HEK293 (cell line): ENCODE measurements around the gene CBR4.

ENCODE experiments used
- CTCF ChIA-PET: fragments of 350-600 bp; formaldehyde crosslinking; extraction: SDS; loops from one replicate; lab custom pipeline; 2021; ENCODE audit warnings: antibody characterized with exemption; lab: Yijun Ruan, JAX
- POLR2A ChIA-PET: fragments of 300-600 bp; formaldehyde crosslinking; extraction: SDS; loops from one replicate; lab custom pipeline; 2020; ENCODE audit warnings: antibody characterized with exemption, inconsistent platforms; lab: Yijun Ruan, JAX
- H3K27ac ChIP-seq: fragments of 200-500 bp; sonication (Bioruptor generic); 2 replicates; pipeline ENCODE4 v1.5.1; 2014; ENCODE audit warnings: low read depth, low read length, control low read depth, inconsistent platforms; ENCODE audit errors: extremely low read depth
- H3K36me3 ChIP-seq, 2 experiments: fragments of 200-500 bp in 1 of 2; sonication (Bioruptor generic) in 1 of 2; 1 replicate in 1 of 2; 2 replicates in 1 of 2; pipeline ENCODE4 v1.5.1; 2014 to 2017; ENCODE audit warnings: inconsistent platforms in 2 of 2, low read length in 2 of 2; ENCODE audit not compliant: control insufficient read depth in 2 of 2, insufficient read depth in 1 of 2
- H3K4me1 ChIP-seq: fragments of 200-500 bp; sonication (Bioruptor generic); 2 replicates; pipeline ENCODE4 v1.5.1; 2014; ENCODE audit warnings: mild to moderate bottlenecking, low read length, inconsistent platforms; ENCODE audit not compliant: control insufficient read depth, insufficient read depth
- H3K4me3 ChIP-seq: 2 replicates; pipeline ENCODE4 v1.5.1; 2011; ENCODE audit warnings: low read depth, mild to moderate bottlenecking, control low read depth, low read length, moderate library complexity
- H3K9me3 ChIP-seq: fragments of 200-500 bp; sonication (Bioruptor generic); 2 replicates; pipeline ENCODE4 v1.5.1; 2014; ENCODE audit warnings: low read depth, low read length, inconsistent platforms; ENCODE audit not compliant: control insufficient read depth, insufficient read depth
- GLI2 ChIP-seq: fragments of 450-650 bp; formaldehyde crosslinking; IDR thresholded peaks from 2 replicates; pipeline ENCODE4; 2017; ENCODE audit warnings: missing biosample characterization, missing genetic modification characterization, low read depth, borderline replicate concordance
- KLF10 ChIP-seq: fragments of 450-650 bp; IDR thresholded peaks from 2 replicates; pipeline ENCODE4 v1.5.1; 2018; ENCODE audit warnings: missing biosample characterization, mild to moderate bottlenecking, missing genetic modification characterization
- OVOL3 ChIP-seq: fragments of 450-650 bp; formaldehyde crosslinking; IDR thresholded peaks from 2 replicates; pipeline ENCODE4 v1.5.1; 2016; ENCODE audit warnings: missing biosample characterization, missing genetic modification characterization
- ZBTB6 ChIP-seq: fragments of 450-650 bp; formaldehyde crosslinking; IDR thresholded peaks from 2 replicates; pipeline ENCODE4 v1.5.1; 2017; ENCODE audit warnings: missing biosample characterization, missing genetic modification characterization
- ZFP3 ChIP-seq: fragments of 450-650 bp; formaldehyde crosslinking; IDR thresholded peaks from 2 replicates; pipeline ENCODE4 v1.5.1; 2016; ENCODE audit warnings: low read depth, missing biosample characterization, missing genetic modification characterization
- ZNF133 ChIP-seq: fragments of 450-650 bp; formaldehyde crosslinking; IDR thresholded peaks from 2 replicates; pipeline ENCODE4 v1.5.1; 2016; ENCODE audit warnings: missing biosample characterization, missing genetic modification characterization
- ZNF155 ChIP-seq: fragments of 450-650 bp; formaldehyde crosslinking; IDR thresholded peaks from 2 replicates; pipeline ENCODE4 v1.5.1; 2016; ENCODE audit warnings: missing biosample characterization, missing genetic modification characterization
- ZNF174 ChIP-seq: fragments of 450-650 bp; formaldehyde crosslinking; IDR thresholded peaks from 2 replicates; pipeline ENCODE4 v1.5.0; 2017; ENCODE audit warnings: missing biosample characterization, mild to moderate bottlenecking, missing genetic modification characterization
- ZNF426 ChIP-seq: fragments of 450-650 bp; formaldehyde crosslinking; IDR thresholded peaks from 2 replicates; pipeline ENCODE4 v1.5.1; 2017; ENCODE audit warnings: missing biosample characterization, missing genetic modification characterization, mild to moderate bottlenecking, inconsistent platforms, moderate library complexity
- ZNF433 ChIP-seq: fragments of 450-650 bp; formaldehyde crosslinking; IDR thresholded peaks from 2 replicates; pipeline ENCODE4 v1.5.1; 2016; ENCODE audit warnings: missing biosample characterization, missing genetic modification characterization, low read depth
- ZNF473 ChIP-seq: fragments of 450-650 bp; formaldehyde crosslinking; IDR thresholded peaks from 2 replicates; pipeline ENCODE4 v1.5.1; 2017; ENCODE audit warnings: missing biosample characterization, missing genetic modification characterization
- ZNF48 ChIP-seq: fragments of 450-650 bp; formaldehyde crosslinking; IDR thresholded peaks from 2 replicates; pipeline ENCODE4 v1.5.1; 2016; ENCODE audit warnings: missing biosample characterization, missing genetic modification characterization
- ZNF521 ChIP-seq: fragments of 450-650 bp; formaldehyde crosslinking; IDR thresholded peaks from 2 replicates; pipeline ENCODE4 v1.5.1; 2017; ENCODE audit warnings: missing biosample characterization, mild to moderate bottlenecking, missing genetic modification characterization
- ZNF558 ChIP-seq: fragments of 450-650 bp; formaldehyde crosslinking; IDR thresholded peaks from 2 replicates; pipeline ENCODE4 v1.5.1; 2016; ENCODE audit warnings: missing biosample characterization, missing genetic modification characterization
- ZNF624 ChIP-seq: fragments of 450-650 bp; formaldehyde crosslinking; IDR thresholded peaks from 2 replicates; pipeline ENCODE4 v1.5.1; 2017; ENCODE audit warnings: missing biosample characterization, missing genetic modification characterization
- ZNF639 ChIP-seq: fragments of 450-650 bp; formaldehyde crosslinking; IDR thresholded peaks from 2 replicates; pipeline ENCODE4 v1.5.1; 2016; ENCODE audit warnings: missing biosample characterization, missing genetic modification characterization
- ZNF785 ChIP-seq: fragments of 450-650 bp; formaldehyde crosslinking; IDR thresholded peaks from 2 replicates; pipeline ENCODE4 v1.5.1; 2016; ENCODE audit warnings: missing biosample characterization, missing genetic modification characterization
- ZNF843 ChIP-seq: fragments of 450-650 bp; formaldehyde crosslinking; IDR thresholded peaks from 2 replicates; pipeline ENCODE4 v1.5.1; 2016; ENCODE audit warnings: missing biosample characterization, missing genetic modification characterization

Gene CBR4

GRCh38 chr4:169058312-169058711 lies 48.3 kb upstream of the CBR4 start (continued):
- no peak for TF ChIP-seq ZBTB6 (tag by site-specific recombination)

GRCh38 chr4:169054879-169055278 lies 44.8 kb upstream of the CBR4 start:
- Histone ChIP-seq H3K4me1 (no peaks in the 10 kb centered on the region), H3K9me3 (no peaks in the 10 kb centered on the region)
- TF ChIP-seq ZNF558 (tag by site-specific recombination): no peak
- no peak for TF ChIP-seq ZNF521 (tag by site-specific recombination)
- no peak for TF ChIP-seq ZNF785
- no peak for TF ChIP-seq GLI2 (tag by site-specific recombination)
- TF ChIP-seq ZNF174: no peak
- TF ChIP-seq, all 188 proteins: peak for 0
- CTCF ChIA-PET: no interaction called here
- no peak overlapping the region for H3K27ac ChIP-seq
- POLR2A ChIA-PET: no interaction called here
- no peaks in the 10 kb centered on the region for H3K36me3 ChIP-seq
- no peak overlapping the region for H3K4me3 ChIP-seq

- no peak overlapping the region for H3K27ac ChIP-seq
- TF ChIP-seq ZNF843 (tag by site-specific recombination) (no peak), ZNF473 (tag by site-specific recombination) (no peak), ZBTB6 (tag by site-specific recombination) (no peak), ZNF133 (tag by site-specific recombination) (no peak), ZNF155 (tag by site-specific recombination) (no peak), ZFP3 (tag by site-specific recombination) (no peak), ZNF639 (tag by site-specific recombination) (no peak), ZNF433 (no peak), ZNF48 (no peak), ZNF426 (tag by site-specific recombination) (no peak), OVOL3 (tag by site-specific recombination) (no peak), KLF10 (tag by site-specific recombination) (no peak), ZNF624 (tag by site-specific recombination) (no peak)
- no peaks in the 10 kb centered on the region for H3K9me3 ChIP-seq
- POLR2A ChIA-PET: no interaction called here
- no peak overlapping the region for H3K4me3 ChIP-seq
- CTCF ChIA-PET: no interaction called here
- no peaks in the 10 kb centered on the region for H3K4me1 ChIP-seq
- no peaks in the 10 kb centered on the region for H3K36me3 ChIP-seq
Observed at GRCh38 chr4:169052594-169052945, 42.5 kb upstream of the CBR4 start.
